ENCODE data around the gene DAGLB.

GRCh38 chr7:6385110-6385781, 62.5 kb downstream of the DAGLB start:
- TF ChIP-seq CTCF (IDR thresholded peaks at IDR 0.05) = no peak
- TF ChIP-seq POLR2A (IDR thresholded peaks at IDR 0.05) = no peak
